Fibroblast of the aortic adventitia (primary cell): ENCODE data around the gene FSTL4. TPM values are rescaled to one million over a fixed set of nuclear protein-coding genes. Genes with fewer than 3 reads are reported as not detected.

Source experiments
- DNase-seq: peaks from one replicate; pipeline ENCODE4 v3.0.0-alpha.2; 2010; ENCODE audit warnings: low read depth
- H3K4me3 ChIP-seq: 2 replicates; pipeline ENCODE4 v1.5.1; 2011; ENCODE audit warnings: low read depth, mild to moderate bottlenecking, control low read depth, low read length, moderate library complexity
- total RNA-seq: library from RNA; depleted of rRNA; stranded (reverse); fragments of >200 nt; gene quantifications from 2 replicates; pipeline ENCODE4 v1.2.3, GENCODE V29; 2012; ENCODE audit warnings: low replicate concordance
- TF ChIP-seq, protein P1 (sequence below): IDR thresholded peaks from 2 replicates; pipeline ENCODE4 v1.5.1; 2011; ENCODE audit warnings: mild to moderate bottlenecking, low read length, control low read depth, inconsistent platforms; ENCODE audit not compliant: insufficient read depth

FSTL4 gene
- total RNA-seq, 1 donor, result not detected

DNA sequence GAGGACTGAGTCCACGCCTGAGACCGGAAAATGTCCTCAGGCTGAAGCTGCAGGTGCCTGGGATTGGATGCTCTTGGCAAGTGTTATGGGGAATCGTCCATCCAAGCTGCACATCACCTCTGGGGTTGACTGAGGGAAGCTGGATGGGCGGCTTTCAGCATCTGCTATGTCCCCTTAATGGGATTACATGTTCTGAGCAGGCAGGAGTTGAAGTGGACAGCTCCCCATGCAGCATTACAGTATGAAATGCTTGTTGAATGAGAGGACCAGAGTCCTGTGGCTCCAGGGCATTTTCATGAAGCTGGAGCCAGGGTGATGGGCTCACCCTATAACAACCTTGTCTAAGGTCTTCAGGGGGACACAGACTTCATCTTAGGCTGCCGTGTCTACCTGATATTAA lies 289.6 kb downstream of the FSTL4 start:
- DNase-seq, result no peak
- TF ChIP-seq, protein P1, sequence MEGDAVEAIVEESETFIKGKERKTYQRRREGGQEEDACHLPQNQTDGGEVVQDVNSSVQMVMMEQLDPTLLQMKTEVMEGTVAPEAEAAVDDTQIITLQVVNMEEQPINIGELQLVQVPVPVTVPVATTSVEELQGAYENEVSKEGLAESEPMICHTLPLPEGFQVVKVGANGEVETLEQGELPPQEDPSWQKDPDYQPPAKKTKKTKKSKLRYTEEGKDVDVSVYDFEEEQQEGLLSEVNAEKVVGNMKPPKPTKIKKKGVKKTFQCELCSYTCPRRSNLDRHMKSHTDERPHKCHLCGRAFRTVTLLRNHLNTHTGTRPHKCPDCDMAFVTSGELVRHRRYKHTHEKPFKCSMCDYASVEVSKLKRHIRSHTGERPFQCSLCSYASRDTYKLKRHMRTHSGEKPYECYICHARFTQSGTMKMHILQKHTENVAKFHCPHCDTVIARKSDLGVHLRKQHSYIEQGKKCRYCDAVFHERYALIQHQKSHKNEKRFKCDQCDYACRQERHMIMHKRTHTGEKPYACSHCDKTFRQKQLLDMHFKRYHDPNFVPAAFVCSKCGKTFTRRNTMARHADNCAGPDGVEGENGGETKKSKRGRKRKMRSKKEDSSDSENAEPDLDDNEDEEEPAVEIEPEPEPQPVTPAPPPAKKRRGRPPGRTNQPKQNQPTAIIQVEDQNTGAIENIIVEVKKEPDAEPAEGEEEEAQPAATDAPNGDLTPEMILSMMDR, result no peak
- H3K4me3 ChIP-seq, result no peak overlapping the region

DNA sequence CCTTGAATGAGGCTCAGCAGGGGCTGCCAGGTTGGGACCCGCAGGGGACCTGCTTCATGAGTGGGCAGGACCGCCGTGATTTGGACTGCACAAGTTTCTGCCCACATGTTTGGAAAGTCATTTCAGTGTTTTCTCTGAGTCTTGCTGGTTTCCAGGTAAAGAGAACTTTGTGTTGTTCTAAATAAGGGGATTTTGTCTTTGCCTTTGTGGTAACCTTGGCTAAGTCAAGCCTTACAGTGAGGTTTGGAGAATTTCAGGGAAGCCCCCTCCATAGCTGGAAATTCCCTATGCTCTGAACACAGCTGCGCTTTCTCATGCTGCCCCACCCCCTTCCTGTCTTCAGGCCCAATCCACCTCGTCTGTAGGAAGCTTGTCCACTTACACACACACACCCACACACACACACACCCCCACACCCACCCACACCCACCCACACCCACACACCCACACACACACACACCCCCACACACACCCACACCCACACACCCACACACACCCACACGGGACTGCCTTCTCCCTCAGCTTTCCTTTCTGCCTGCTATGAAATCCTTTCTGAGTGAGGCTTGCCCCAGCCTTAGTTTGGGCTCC lies 290.4 kb downstream of the FSTL4 start:
- H3K4me3 ChIP-seq, result no peak overlapping the region
- TF ChIP-seq, protein P1, result no peak
- no peak for DNase-seq

DNA sequence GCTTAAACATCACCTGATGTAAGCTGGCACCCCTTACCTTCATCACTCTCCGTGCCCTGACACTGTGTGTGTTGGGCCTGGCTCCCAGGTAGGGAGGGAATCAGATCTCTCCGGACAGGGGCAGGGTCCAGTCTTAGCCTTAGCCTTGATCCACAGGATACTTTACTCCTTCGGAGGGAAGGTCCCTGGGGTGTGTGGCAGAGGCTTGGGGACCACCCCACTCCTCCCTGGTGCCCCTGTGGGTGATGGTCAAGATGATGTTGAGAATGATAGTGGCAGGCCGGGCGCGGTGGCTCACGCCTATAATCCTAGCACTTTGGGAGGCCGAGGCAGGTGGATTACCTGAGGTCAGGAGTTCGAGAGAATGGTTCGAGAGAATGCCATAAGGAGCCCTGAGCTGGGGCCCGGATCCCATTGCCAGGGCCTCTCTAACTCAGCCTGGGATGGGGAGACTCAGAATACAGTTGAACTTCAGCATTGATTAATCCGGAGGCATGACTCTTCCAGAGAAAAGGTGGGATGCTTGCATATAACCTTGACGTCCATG lies 291.0 kb downstream of the FSTL4 start:
- TF ChIP-seq, protein P1, result no peak
- H3K4me3 ChIP-seq, result no peak overlapping the region
- DNase-seq, result no peak

DNA sequence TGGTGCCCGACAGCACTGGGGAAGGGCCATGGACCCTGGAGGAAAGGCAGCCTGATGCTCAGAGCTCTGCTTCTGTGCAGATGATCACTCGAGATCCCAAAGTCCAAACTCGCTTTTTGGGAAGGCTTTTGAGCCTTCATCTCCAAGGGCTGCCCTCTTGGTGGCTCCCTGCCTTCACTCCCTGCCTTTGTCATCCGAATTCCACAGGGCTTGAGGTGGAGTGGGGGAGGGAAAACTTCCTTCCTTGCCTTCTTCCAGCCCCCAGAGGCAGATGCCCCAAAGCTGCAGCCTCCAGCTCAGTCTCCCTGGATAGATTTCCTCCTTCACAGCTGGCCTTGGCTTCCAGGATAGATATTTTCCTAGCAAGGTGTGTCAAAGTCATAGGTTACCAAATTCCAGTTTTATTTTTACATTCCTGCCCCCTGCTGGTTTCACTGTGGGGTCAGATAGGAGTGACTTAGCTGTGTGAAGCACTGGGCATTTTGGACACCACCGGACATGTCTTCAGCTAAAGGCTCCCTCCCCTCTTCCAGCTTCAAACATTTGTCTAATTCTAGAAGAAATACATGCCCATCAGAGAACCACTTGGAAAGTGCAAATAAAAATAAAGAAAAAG lies 292.3 kb downstream of the FSTL4 start:
- TF ChIP-seq, protein P1, result peak; percentile 14
- no peak for DNase-seq
- no peak overlapping the region for H3K4me3 ChIP-seq

DNA sequence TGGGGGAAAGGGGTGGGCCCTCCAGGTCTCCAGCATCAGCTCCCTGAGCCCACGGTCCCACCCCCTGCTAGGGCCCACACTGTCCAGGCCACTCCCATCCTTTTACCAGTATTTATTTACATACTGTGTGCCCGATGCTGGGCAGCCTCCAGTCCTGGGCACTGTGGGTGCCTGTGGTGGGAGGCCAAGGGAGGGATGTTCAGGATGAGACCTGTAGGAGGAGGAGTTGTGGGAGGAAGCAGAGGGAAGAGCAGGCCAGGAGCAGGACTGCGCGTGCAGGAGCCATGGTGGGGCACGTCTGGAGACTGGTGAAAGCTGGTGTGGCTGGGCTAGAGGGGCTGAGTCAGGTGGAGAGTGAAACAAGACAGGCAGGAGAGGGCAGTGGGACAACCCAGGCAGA lies 293.1 kb downstream of the FSTL4 start:
- TF ChIP-seq, protein P1, result no peak
- no peak for DNase-seq
- H3K4me3 ChIP-seq, result no peak overlapping the region

DNA sequence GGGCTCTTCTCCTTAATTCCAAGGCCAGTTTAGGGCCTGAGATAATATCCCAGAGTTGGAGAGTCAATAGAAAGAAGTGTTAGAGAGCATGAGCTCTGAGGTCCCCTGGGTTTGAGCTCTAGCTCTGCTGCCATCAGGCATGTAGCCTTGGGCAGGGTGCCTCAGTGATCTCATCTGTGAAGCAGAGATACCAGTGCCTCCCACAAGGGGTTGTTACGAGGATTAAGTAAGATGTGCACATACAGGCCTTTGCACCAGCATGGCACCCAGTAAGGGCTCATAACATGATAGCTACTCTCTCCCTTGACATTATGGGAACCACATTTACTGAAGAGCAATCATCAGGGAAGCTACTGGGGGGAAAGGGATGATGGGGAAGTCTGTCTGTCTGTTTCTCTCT lies 294.8 kb downstream of the FSTL4 start:
- TF ChIP-seq, protein P1, result no peak
- no peak for DNase-seq
- no peak overlapping the region for H3K4me3 ChIP-seq
